Measurements from ENCODE around the gene TM9SF3.
"Not testable (repeated sequence)": the region's sequence is repeated elsewhere in the genome, so short reads cannot be mapped to it uniquely, and the experiment has no call there.

The TM9SF3 gene

DNA sequence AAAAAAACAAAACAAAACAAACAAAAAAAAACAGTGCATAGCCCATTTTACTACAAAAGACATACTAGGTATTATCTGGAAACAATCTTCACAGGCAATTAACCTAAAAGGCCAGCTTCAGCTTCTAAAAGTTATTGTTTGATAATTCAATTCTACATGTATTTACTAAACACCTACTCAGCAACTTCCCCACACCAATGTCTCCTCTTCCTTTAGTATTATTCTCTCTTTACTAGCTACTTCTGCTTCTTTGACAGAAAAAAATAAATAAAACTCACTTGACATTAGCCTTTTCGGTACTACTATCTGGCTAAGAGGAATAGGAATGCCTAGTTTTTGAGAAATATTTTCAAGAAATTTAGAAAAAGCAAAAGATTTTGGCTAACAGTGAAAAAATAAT lies 2.8 kb downstream of the TM9SF3 start:
- H3K4me3 ChIP-seq (ENCODE audit: control insufficient read depth, low read depth, low read length), result no peak overlapping the region
- DNase-seq (ENCODE audit: low read depth), result no peak
- TF ChIP-seq, protein P1, sequence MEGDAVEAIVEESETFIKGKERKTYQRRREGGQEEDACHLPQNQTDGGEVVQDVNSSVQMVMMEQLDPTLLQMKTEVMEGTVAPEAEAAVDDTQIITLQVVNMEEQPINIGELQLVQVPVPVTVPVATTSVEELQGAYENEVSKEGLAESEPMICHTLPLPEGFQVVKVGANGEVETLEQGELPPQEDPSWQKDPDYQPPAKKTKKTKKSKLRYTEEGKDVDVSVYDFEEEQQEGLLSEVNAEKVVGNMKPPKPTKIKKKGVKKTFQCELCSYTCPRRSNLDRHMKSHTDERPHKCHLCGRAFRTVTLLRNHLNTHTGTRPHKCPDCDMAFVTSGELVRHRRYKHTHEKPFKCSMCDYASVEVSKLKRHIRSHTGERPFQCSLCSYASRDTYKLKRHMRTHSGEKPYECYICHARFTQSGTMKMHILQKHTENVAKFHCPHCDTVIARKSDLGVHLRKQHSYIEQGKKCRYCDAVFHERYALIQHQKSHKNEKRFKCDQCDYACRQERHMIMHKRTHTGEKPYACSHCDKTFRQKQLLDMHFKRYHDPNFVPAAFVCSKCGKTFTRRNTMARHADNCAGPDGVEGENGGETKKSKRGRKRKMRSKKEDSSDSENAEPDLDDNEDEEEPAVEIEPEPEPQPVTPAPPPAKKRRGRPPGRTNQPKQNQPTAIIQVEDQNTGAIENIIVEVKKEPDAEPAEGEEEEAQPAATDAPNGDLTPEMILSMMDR (IDR thresholded peaks at IDR 0.05; ENCODE audit: control insufficient read depth, insufficient read depth, low read depth, low read length, missing control alignments), result no peak

- TF ChIP-seq, protein P1 (IDR thresholded peaks at IDR 0.05; ENCODE audit: control insufficient read depth, insufficient read depth, low read depth, low read length, missing control alignments), result no peak
- no peak for DNase-seq (ENCODE audit: low read depth)
- H3K4me3 ChIP-seq (ENCODE audit: control insufficient read depth, low read depth, low read length), result no peak overlapping the region
Measured at GRCh38 chr10:96579133-96579532, 7.7 kb downstream of the TM9SF3 start.

- H3K4me3 ChIP-seq (ENCODE audit: control insufficient read depth, low read depth, low read length), result no peak overlapping the region
- TF ChIP-seq, protein P1 (IDR thresholded peaks at IDR 0.05; ENCODE audit: control insufficient read depth, insufficient read depth, low read depth, low read length, missing control alignments), result no peak
- no peak for DNase-seq (ENCODE audit: low read depth)
Measured at GRCh38 chr10:96578633-96579032, 8.2 kb downstream of the TM9SF3 start.

DNA sequence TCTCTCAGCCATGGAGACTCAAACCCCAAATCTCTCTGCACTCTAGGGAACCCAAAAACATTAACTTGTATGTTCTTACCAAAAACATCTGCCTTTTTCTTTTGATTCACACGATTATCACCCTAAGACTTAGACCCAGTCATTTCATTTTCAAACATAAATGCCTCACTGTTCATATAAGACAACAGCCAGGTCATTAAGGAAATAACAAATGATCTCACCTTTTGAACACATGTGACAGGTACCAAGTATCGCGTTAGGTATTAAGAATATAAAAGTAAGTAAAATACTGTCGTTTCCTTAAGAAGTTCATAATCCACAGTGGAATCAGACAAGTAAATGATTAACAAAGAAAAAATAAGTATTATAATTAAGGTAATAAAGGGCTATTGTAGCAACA lies 8.8 kb downstream of the TM9SF3 start:
- no peak overlapping the region for H3K4me3 ChIP-seq (ENCODE audit: control insufficient read depth, low read depth, low read length)
- TF ChIP-seq, protein P1 (IDR thresholded peaks at IDR 0.05; ENCODE audit: control insufficient read depth, insufficient read depth, low read depth, low read length, missing control alignments), result no peak
- DNase-seq (ENCODE audit: low read depth), result no peak

GRCh38 chr10:96577069-96577468 lies 9.7 kb downstream of the TM9SF3 start:
- no peak overlapping the region for H3K4me3 ChIP-seq (ENCODE audit: control insufficient read depth, low read depth, low read length)

DNA sequence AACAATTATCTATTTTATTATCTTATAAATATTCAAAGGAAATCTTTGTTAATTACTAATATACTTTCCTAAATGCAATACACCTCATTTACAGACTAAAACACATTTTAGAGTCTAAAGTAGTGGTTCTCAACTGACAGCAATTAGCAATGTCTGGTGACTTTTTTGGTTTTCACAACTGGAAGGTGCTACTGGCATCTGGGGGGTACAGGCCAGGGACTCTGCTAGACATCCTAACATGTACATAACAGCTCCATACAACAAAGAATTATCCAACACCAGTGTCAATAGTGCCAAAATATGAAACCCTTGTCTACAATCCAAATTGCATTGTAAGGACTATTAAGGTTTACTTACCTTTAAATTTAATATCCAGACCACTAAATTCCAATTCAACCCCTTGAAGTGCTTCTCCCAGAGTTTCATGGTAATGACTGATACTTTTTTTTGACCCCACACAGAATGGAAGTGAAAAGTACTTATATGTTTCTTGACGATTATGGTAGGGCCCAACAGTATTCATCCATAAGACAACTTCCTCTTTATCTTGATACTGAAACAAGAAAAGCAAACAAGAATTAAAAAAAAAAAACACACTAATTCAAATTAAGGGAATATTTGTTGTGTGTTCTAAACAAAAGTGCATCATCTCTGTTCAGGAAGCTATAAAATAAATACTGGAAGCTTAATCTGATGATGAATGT lies 10.4 kb downstream of the TM9SF3 start:
- no peak for DNase-seq (ENCODE audit: low read depth)
- no peak overlapping the region for H3K4me3 ChIP-seq (ENCODE audit: control insufficient read depth, low read depth, low read length)
- TF ChIP-seq, protein P1 (IDR thresholded peaks at IDR 0.05; ENCODE audit: control insufficient read depth, insufficient read depth, low read depth, low read length, missing control alignments), result no peak

More at GRCh38 chr10:96577069-96577468, 9.7 kb downstream of the TM9SF3 start:
- DNase-seq (ENCODE audit: low read depth), result no peak
- TF ChIP-seq, protein P1 (IDR thresholded peaks at IDR 0.05; ENCODE audit: control insufficient read depth, insufficient read depth, low read depth, low read length, missing control alignments), result no peak

GRCh38 chr10:96574564-96574963 lies 12.2 kb downstream of the TM9SF3 start:
- H3K4me3 ChIP-seq (ENCODE audit: control insufficient read depth, low read depth, low read length); DNase-seq (ENCODE audit: low read depth): not testable (repeated sequence)

All from AG09309 (cell line).